Measurements from ENCODE around the gene GOT2.
"Not testable (repeated sequence)": the region's sequence is repeated elsewhere in the genome, so short reads cannot be mapped to it uniquely, and the experiment has no call there.

Gene GOT2

DNA sequence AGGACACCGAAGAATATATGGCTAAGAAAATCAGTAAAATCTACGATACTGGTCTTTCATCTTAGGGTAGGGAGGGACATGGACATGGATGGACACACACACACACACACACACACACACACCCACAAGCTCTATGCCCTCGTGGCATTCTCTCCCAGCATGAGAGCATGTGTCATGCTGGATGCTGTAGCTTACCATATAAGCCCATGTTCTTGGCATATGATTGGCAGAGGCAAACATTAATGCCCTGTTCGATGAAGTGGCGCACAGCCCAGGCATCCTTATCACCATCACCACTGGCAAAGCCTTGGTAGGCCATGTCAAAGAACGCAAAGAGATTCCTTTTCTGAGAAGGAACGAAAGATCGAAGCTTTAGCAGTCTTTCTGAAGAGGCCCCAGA is 17.6 kb downstream of the GOT2 start:
- DNase-seq: no peak

DNA sequence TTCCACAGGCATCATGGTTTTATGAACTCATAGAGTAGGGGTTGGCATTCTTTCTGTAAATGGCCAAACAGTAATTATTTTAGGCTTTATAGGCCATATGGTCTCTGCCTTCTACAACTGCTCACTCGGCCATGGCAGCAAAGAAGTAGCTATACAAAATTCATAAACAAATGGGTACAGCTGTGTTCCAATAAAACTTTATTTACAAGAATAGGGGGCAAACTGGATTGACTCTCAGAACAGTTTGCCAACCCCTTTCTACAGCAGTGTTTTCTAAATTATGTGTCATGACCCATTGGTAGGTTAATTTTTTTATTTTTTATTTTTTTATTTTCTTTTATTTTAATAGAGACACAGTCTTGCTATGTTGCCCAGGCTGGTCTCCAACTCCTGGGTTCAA is 20.4 kb downstream of the GOT2 start:
- DNase-seq: no peak

DNA sequence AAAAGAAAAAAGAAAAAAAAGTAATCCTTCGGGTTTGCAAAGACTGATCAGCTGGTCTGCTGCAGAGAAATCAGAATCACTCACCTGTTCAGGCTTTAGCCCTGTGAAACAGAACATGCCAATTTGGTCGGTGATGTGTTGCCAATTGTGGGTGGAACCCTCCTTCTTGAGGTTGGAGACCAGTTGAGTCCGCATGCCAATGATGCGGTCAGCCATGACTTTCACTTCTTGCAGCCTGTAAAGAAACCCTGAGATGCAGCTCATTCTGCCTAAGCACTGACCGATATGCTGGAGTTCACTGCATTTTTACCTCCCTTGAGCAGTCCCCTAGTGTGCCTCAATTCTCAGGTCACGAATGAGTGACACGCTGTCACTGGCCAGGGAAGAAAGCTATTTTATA is 24.8 kb downstream of the GOT2 start:
- DNase-seq: no peak

DNA sequence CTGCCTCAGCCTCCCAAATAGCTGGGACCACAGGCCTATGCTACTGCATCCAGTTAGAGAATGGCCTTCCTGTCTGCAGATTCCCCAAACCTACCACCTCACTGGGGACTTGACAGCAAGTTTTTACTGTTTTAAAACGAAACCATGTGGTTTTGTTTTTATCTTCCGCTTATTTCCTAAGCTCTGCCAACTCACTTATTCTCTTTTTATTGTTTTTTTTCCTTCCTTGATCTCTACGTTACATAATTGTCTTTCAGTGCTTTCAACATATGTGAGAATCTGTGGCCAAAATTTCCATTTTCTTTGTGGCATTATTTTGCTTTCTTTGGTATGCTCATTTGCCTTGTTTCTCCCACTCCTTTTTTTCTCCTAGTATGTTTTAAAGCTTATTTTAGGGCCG is 35.0 kb downstream of the GOT2 start:
- DNase-seq: no peak

GRCh38 chr16:58695368-58695767 is 38.7 kb downstream of the GOT2 start:
- no peak for DNase-seq

DNA sequence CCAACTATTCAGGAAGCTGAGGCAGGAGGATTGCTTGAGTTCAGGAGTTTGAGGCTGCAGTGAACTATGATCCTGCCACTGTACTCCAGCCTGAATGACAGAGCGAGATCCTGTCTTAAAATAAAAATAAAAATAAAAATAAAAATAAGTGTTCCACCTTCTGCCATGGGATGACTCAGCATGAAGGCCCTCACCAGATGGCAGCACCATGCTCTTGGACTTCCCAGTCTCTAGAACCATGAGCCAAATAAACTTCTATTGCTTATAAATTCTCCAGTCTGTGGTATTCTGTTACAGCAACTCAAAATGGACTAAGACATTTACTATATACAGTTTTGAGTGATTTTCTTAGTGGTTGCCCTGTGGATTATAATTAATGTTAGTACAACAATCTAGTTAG is 41.7 kb downstream of the GOT2 start:
- no peak for DNase-seq

GRCh38 chr16:58686985-58687706 is 47.0 kb downstream of the GOT2 start:
- DNase-seq: not testable (repeated sequence)

- no peak for DNase-seq
Observed at GRCh38 chr16:58685084-58685449, 49.0 kb downstream of the GOT2 start.

- peak; percentile 10 for DNase-seq
Observed at GRCh38 chr16:58684354-58685083, 49.6 kb downstream of the GOT2 start, which contains the start of gene SLC38A7. Gene SLC38A7, minus strand, starts transcription at chr16:58684770. Its CDS starts 4,644 bp downstream, at chr16:58680126.

GRCh38 chr16:58684001-58684353 is 50.1 kb downstream of the GOT2 start:
- no peak for DNase-seq

DNA sequence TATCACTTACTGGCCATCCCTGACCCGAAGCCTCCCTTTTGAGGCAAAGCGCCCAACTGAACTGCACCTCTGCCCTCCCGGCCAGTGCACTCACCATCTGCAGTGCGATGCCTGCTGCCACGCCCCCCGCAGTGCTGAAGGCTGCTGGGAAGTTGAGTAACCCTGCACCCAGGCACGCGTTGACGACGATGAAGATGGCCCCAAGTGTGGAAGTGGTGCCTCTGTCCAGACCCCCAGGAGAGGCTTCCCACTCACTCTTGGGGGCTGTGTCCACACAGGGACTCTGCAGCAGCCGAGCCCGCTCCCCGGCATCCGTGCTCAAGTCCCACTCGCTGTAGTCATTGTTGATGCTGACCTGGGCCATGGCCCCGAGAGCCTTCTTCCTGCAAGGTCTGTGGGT is 54.4 kb downstream of the GOT2 start:
- no peak for DNase-seq

DNA sequence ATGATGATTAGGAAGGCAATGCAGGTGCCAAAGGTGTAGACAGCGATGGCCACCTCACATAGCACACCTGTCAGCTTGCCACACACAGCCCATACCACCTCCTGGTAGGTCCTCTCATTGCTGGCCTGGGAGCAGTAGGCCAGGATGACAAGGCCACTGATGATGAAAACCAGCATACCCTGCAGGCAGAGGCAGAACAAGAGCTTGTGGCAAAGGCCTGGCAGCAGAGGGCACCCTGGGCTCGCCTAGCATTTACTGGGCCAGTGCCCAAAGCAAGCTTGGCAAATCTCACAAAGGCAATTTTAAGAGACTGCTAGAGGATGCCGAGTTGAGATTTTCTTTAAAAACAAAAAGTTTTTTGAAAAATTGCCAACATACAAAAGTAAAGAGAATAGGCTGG is 55.4 kb downstream of the GOT2 start:
- DNase-seq: no peak

GRCh38 chr16:58678269-58678668 is 55.8 kb downstream of the GOT2 start:
- DNase-seq: no peak

DNA sequence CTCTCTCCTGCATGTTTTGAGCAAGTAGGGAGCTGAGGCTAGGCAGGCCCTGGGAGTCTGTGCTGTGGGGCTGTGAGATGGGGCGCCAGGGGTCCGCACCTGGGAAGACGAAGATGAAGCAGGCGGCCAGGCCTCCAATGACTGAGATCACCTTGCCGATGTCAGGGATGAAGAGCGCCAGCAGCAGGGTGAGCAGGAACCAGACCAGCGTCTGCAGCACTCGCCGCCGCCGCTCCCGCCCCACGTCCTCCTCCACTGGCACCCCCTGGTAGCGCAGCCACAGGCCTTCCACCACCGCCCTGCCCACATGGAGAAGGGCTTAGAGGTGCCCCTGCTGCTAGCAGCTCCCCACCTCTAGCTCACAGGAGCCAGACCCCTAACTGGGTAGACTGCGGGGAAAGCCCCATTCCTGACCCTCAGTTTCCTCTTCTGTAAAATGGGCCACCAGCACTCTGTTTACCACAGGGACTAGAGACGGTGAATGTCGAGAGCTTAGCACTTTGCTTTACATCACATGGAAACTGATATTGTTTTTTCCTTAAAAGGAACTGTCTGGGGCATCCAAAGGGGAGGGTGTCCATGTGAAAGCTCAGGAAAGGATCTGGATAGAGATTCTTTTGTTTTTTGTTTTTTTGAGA is 63.1 kb downstream of the GOT2 start:
- no peak for DNase-seq

- DNase-seq: no peak
Observed at GRCh38 chr16:58670177-58670576, 63.9 kb downstream of the GOT2 start.

DNA sequence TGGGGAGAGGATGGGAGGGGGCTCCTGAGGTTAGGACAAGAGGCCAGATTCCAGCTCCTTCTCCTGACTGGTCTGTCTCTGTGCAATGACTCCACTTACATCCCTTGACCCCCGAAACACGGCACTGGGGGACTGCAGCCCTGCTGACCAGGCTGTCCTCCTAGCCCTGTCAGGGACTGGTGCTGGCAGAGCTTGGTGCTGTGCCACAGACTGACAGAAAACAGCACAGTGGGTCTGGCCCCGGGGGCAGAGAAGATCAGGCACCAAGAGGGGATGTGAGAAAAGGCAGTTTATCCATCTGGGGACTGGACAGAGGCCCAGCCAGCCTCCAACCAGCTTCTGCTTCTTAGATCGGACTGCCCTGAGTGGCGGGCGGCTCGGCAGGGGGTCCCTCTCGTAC is 68.9 kb downstream of the GOT2 start:
- DNase-seq: no peak

DNA sequence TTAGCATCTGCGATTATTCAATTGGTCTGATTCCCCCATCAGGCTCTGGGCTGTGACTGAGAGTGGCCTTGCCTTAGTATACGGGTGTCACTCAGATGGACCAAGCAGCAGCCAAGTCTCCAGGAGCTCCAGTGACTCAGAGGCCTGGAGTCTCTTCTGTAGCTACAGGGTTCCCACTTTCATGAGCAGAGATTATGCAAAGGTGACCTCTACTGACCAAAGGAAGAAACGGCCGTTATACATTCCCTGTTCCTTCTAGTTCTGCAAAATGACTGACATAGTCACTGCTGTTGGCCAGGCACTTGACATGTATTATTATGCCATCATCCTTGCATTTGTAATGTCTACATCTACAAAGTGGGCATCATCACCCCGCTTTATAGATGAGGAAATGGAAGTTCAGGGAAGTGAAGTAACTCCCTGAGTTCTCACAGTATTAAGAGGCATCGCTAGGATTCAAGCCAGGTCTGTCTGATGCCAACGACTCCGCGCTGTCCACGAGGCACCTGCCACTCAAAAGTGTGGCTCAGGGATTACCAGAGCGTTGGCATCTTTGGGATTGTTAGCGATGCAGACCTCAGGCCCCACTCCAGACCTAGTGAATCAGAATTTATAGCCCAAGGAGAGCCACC is 72.8 kb downstream of the GOT2 start:
- DNase-seq: peak; percentile 53

- DNase-seq: not testable (repeated sequence)
Observed at GRCh38 chr16:58659911-58660310, 74.2 kb downstream of the GOT2 start.

DNA sequence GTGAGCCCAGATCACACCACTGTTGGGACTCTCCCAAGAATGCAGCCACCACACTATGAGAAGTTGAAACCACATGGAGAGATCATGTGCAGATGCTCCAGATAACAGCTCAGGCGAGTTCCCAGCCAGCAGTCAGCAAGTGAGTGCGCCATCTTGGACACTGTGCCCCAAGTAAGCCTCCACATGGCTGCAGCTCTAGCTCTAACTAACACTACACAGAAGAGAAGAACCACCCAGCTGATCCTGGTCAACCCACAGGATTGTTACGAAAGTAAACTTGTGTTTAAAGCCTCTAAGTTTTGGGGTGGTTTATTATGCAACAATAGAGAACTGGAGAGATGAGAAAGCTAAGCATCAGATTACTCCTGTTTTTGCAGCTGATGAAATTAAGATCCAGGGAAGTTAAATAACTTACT is 75.3 kb downstream of the GOT2 start:
- no peak for DNase-seq
